ENCODE results near the gene KRTAP9-9. TPM values are rescaled to one million over a fixed set of nuclear protein-coding genes. Genes with fewer than 3 reads are reported as not detected.

Gene KRTAP9-9
- total RNA-seq, 1 donor from 2014 or later = not detected

Other genes starting within 250 kb of the KRTAP9-9 start
- not detected for gene KRTAP3-1, start 246.3 kb upstream of the KRTAP9-9 start, total RNA-seq
- not detected for gene KRTAP1-5, start 228.2 kb upstream of the KRTAP9-9 start, total RNA-seq
- gene KRTAP1-4, start 225.2 kb upstream of the KRTAP9-9 start, total RNA-seq = not detected
- gene KRTAP1-3, start 220.5 kb upstream of the KRTAP9-9 start, total RNA-seq = not detected
- gene KRTAP1-1, start 213.9 kb upstream of the KRTAP9-9 start, total RNA-seq = not detected
- gene KRTAP2-1, start 208.1 kb upstream of the KRTAP9-9 start, total RNA-seq = not detected
- not detected for gene KRTAP2-2, start 200.2 kb upstream of the KRTAP9-9 start, total RNA-seq
- not detected for gene KRTAP2-3, start 195.3 kb upstream of the KRTAP9-9 start, total RNA-seq
- not detected for gene KRTAP2-4, start 189.5 kb upstream of the KRTAP9-9 start, total RNA-seq
- not detected for gene KRTAP4-7, start 171.2 kb upstream of the KRTAP9-9 start, total RNA-seq
- not detected for gene KRTAP4-8, start 157.2 kb upstream of the KRTAP9-9 start, total RNA-seq
- not detected for gene KRTAP4-16, start 153.2 kb upstream of the KRTAP9-9 start, total RNA-seq
- not detected for gene KRTAP4-9, start 150.0 kb upstream of the KRTAP9-9 start, total RNA-seq
- gene KRTAP4-11, start 137.0 kb upstream of the KRTAP9-9 start, total RNA-seq = not detected
- gene KRTAP4-12, start 131.2 kb upstream of the KRTAP9-9 start, total RNA-seq = not detected
- not detected for gene KRTAP4-6, start 114.8 kb upstream of the KRTAP9-9 start, total RNA-seq
- gene KRTAP4-5, start 105.6 kb upstream of the KRTAP9-9 start, total RNA-seq = not detected
- gene KRTAP4-4, start 94.6 kb upstream of the KRTAP9-9 start, total RNA-seq = not detected
- not detected for gene KRTAP4-3, start 87.2 kb upstream of the KRTAP9-9 start, total RNA-seq
- not detected for gene KRTAP4-2, start 77.2 kb upstream of the KRTAP9-9 start, total RNA-seq
- not detected for gene KRTAP4-1, start 70.5 kb upstream of the KRTAP9-9 start, total RNA-seq
- gene KRTAP9-1, start 65.5 kb upstream of the KRTAP9-9 start, total RNA-seq = not detected
- not detected for gene KRTAP9-2, start 28.7 kb upstream of the KRTAP9-9 start, total RNA-seq
- not detected for gene KRTAP9-3, start 22.9 kb upstream of the KRTAP9-9 start, total RNA-seq
- not detected for gene KRTAP9-8, start 17.4 kb upstream of the KRTAP9-9 start, total RNA-seq
- not detected for gene KRTAP9-4, start 5.7 kb upstream of the KRTAP9-9 start, total RNA-seq
- gene KRTAP9-6, start 10.0 kb downstream of the KRTAP9-9 start, total RNA-seq = not detected
- gene KRTAP9-7, start 20.3 kb downstream of the KRTAP9-9 start, total RNA-seq = not detected
- not detected for gene KRTAP29-1, start 47.5 kb downstream of the KRTAP9-9 start, total RNA-seq
- gene KRTAP16-1, start 53.9 kb downstream of the KRTAP9-9 start, total RNA-seq = not detected
- not detected for gene KRTAP17-1, start 60.3 kb downstream of the KRTAP9-9 start, total RNA-seq
- gene KRT33A, start 95.4 kb downstream of the KRTAP9-9 start, total RNA-seq = not detected
- gene KRT33B, start 114.4 kb downstream of the KRTAP9-9 start, total RNA-seq = not detected
- not detected for gene KRT34, start 126.9 kb downstream of the KRTAP9-9 start, total RNA-seq
- not detected for gene KRT31, start 142.2 kb downstream of the KRTAP9-9 start, total RNA-seq
- not detected for gene KRT37, start 169.2 kb downstream of the KRTAP9-9 start, total RNA-seq
- not detected for gene KRT38, start 185.6 kb downstream of the KRTAP9-9 start, total RNA-seq
- not detected for gene KRT32, start 212.0 kb downstream of the KRTAP9-9 start, total RNA-seq
- gene KRT35, start 225.8 kb downstream of the KRTAP9-9 start, total RNA-seq = not detected
- gene KRT36, start 234.5 kb downstream of the KRTAP9-9 start, total RNA-seq = not detected